ENCODE data around the gene IL1RAPL1.

The IL1RAPL1 gene

DNA sequence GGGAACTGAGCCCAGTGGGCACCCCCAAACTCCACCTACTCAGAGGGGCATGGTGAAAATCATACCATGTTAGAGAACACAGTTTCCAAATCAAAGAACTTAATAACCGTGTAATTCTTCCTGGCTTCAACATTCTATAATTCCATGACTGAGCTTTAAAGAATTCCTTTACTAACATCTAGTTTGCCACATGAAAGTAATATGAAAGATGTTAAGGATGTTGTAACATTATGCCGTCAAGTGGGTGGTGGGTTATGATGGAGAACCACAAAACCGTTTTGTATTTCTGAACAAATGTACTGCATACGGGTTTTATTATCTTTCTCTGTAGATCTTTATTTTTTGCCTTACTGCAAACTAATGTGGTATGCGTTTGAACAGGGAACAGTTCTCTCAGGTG lies 1079.1 kb downstream of the IL1RAPL1 start:
- no peak overlapping the region for H3K27ac ChIP-seq
- TF ChIP-seq, protein P1, sequence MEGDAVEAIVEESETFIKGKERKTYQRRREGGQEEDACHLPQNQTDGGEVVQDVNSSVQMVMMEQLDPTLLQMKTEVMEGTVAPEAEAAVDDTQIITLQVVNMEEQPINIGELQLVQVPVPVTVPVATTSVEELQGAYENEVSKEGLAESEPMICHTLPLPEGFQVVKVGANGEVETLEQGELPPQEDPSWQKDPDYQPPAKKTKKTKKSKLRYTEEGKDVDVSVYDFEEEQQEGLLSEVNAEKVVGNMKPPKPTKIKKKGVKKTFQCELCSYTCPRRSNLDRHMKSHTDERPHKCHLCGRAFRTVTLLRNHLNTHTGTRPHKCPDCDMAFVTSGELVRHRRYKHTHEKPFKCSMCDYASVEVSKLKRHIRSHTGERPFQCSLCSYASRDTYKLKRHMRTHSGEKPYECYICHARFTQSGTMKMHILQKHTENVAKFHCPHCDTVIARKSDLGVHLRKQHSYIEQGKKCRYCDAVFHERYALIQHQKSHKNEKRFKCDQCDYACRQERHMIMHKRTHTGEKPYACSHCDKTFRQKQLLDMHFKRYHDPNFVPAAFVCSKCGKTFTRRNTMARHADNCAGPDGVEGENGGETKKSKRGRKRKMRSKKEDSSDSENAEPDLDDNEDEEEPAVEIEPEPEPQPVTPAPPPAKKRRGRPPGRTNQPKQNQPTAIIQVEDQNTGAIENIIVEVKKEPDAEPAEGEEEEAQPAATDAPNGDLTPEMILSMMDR (IDR thresholded peaks at IDR 0.05): no peak
- TF ChIP-seq ZFX (IDR thresholded peaks at IDR 0.05; ENCODE audit: borderline replicate concordance): no peak

DNA sequence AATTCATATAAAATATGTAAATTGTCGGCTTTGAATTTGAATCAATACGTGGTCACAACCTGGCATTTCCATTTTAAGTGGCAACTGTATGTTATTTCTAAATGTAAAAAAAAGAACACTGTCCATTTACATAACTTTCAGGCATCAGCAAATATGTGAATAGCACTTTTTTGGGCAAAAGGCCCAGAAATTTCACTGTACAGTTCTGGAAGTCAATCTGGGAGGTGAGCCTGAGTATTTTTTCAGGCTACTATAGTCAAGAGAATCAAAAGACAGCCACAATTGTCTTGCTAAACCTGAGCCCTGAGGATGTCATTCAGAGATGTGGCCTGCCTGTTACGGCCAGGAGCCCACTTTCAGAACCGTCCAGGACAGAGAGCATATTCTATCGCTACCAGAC lies 1084.2 kb downstream of the IL1RAPL1 start:
- TF ChIP-seq, protein P1 (IDR thresholded peaks at IDR 0.05): no peak
- no peak for TF ChIP-seq ZFX (IDR thresholded peaks at IDR 0.05; ENCODE audit: borderline replicate concordance)

DNA sequence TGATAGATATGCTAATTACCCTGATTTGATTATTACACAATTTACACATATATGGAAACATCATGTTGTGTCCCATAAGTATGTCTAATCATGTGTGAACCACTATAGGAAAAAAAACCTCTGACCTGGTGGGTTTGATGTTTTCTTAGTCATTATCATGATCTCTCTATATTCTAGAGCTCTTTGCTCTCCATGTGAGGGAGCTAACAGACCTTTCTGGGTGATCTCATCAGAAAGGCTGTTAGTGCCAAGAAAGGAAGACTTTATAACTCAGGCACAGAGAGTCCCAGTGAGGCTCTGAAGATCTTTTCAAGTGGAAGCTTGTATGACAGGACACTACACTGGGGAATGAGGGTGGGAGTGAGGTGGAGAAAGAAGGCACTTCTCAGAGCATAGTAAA lies 1100.4 kb downstream of the IL1RAPL1 start:
- H3K27ac ChIP-seq: no peak overlapping the region
- no peak for TF ChIP-seq ZFX (IDR thresholded peaks at IDR 0.05; ENCODE audit: borderline replicate concordance)
- TF ChIP-seq, protein P1 (IDR thresholded peaks at IDR 0.05): no peak

More for the DNA sequence above, 1084.2 kb downstream of the IL1RAPL1 start:
- H3K27ac ChIP-seq: no peak overlapping the region

DNA sequence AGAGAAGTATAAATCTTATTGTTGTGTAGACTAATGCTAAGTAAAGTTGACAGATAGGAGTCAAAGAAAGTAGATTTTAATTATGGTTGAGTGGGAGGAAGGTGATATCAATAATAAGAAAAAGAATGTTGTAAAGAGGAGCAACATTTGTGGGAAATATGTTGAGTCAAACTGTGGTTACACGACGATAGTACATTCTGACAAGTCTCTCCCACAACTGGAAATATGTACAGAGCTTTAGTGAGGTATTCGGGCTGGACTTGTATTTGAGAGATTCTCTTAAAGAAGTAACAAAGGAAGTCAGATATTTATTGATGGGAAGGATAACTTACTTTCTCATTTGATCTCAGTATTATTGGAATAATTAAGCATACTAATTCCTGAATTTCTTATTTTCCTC lies 1102.8 kb downstream of the IL1RAPL1 start:
- no peak overlapping the region for H3K27ac ChIP-seq
- TF ChIP-seq ZFX (IDR thresholded peaks at IDR 0.05; ENCODE audit: borderline replicate concordance): no peak
- TF ChIP-seq, protein P1 (IDR thresholded peaks at IDR 0.05): no peak

DNA sequence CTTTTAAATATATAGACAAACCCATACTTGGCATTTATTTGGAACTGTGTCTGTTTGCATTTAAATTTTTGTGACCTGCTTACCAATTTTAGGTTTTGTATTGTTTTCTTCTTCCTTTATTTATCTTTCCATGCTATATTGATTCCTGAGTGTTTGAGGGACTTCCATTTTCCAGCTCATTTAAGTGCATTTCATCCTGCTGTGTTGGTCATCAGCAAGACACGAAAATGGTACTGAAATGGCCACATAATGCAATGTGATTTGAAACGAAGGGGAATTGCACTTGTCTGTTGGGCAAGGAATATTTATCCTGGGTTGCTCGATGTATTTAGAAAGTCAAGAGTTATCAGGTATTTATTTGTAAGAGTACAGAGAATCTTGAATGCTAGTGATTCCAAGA lies 1103.8 kb downstream of the IL1RAPL1 start:
- TF ChIP-seq ZFX (IDR thresholded peaks at IDR 0.05; ENCODE audit: borderline replicate concordance): no peak
- TF ChIP-seq, protein P1 (IDR thresholded peaks at IDR 0.05): no peak
- H3K27ac ChIP-seq: no peak overlapping the region

DNA sequence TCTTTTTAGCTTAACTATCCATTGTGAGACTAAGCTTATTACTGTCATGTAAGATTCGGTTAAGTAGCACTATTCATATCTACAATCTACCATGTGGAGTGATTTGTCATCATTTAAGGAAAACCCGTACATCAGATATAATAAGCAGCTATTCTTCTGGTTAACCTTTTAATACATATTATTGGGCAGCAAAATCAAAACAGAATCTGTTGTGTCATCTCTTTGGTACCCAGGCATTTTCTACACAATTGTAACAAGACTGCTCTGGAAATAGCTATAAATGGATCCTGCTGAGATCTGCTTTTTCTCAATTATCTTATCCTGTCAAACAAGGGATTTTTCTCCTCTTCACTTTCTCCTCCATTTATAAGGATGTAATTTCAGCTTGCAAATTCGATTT lies 1106.7 kb downstream of the IL1RAPL1 start:
- no peak for TF ChIP-seq ZFX (IDR thresholded peaks at IDR 0.05; ENCODE audit: borderline replicate concordance)
- TF ChIP-seq, protein P1 (IDR thresholded peaks at IDR 0.05): no peak
- no peak overlapping the region for H3K27ac ChIP-seq

DNA sequence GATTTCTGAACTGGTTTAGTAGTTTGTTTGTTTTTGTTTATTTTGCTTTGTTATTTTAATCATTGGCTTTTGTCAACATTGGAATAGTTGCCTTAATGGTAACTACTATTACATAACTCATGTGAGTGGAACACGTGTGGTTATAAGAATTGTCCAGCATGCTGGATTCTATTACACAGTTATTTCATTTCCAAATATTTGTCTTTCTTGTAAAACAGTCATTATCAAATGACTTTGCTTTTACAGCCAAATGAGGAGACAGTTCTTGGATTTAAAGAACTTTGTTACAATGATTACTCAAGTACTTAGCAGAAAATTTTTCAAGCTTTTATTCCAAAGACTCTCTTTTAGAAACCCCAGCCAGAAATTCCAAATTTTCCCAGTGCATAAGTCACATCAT lies 1112.0 kb downstream of the IL1RAPL1 start:
- TF ChIP-seq, protein P1 (IDR thresholded peaks at IDR 0.05): no peak
- no peak for TF ChIP-seq ZFX (IDR thresholded peaks at IDR 0.05; ENCODE audit: borderline replicate concordance)
- H3K27ac ChIP-seq: peak overlapping the region; percentile 78
